ENCODE results near the gene QTRT2.

Gene QTRT2

GRCh38 chr3:114056130-114057010, at the start of gene QTRT2, which contains the start of gene CCDC191:
Gene QTRT2, plus strand, starts transcription at chr3:114056737. Its CDS starts 8,521 bp downstream, at chr3:114065258.
Gene CCDC191, minus strand, starts transcription at chr3:114056526. Its CDS starts 60 bp downstream, at chr3:114056466.
- peak; percentile 79 to 98 (median 96) for DNase-seq (ENCODE audit: low read depth in 3 of 3)

- no peak for DNase-seq (ENCODE audit: low read depth in 3 of 3)
Measured at GRCh38 chr3:114011059-114011797, 45.3 kb upstream of the QTRT2 start.

GRCh38 chr3:114014211-114014610, 42.3 kb upstream of the QTRT2 start:
- no peak for DNase-seq (ENCODE audit: low read depth in 3 of 3)

- no peak for DNase-seq (ENCODE audit: low read depth in 3 of 3)
Measured at GRCh38 chr3:114019486-114019885, 37.1 kb upstream of the QTRT2 start.

GRCh38 chr3:114020907-114021306, 35.6 kb upstream of the QTRT2 start:
- DNase-seq (ENCODE audit: low read depth in 3 of 3), result no peak

GRCh38 chr3:114022145-114022802, 34.3 kb upstream of the QTRT2 start:
- no peak for DNase-seq (ENCODE audit: low read depth in 3 of 3)

GRCh38 chr3:114025451-114025850, 31.1 kb upstream of the QTRT2 start:
- DNase-seq (ENCODE audit: low read depth in 3 of 3), result no peak

- no peak for DNase-seq (ENCODE audit: low read depth in 3 of 3)
Measured at GRCh38 chr3:114026331-114026730, 30.2 kb upstream of the QTRT2 start.

- DNase-seq (ENCODE audit: low read depth in 3 of 3), result no peak
Measured at GRCh38 chr3:114033721-114034120, 22.8 kb upstream of the QTRT2 start.

- no peak for DNase-seq (ENCODE audit: low read depth in 3 of 3)
Measured at GRCh38 chr3:114034211-114034610, 22.3 kb upstream of the QTRT2 start.

GRCh38 chr3:114034787-114035545, 21.6 kb upstream of the QTRT2 start:
- DNase-seq (ENCODE audit: low read depth in 3 of 3), result no peak

GRCh38 chr3:114035896-114036295, 20.6 kb upstream of the QTRT2 start:
- no peak for DNase-seq (ENCODE audit: low read depth in 3 of 3)

GRCh38 chr3:114043205-114043604, 13.3 kb upstream of the QTRT2 start:
- no peak for DNase-seq (ENCODE audit: low read depth in 3 of 3)

- DNase-seq (ENCODE audit: low read depth in 3 of 3), result no peak
Measured at GRCh38 chr3:114052216-114052615, 4.3 kb upstream of the QTRT2 start.

- no peak for DNase-seq (ENCODE audit: low read depth in 3 of 3)
Measured at GRCh38 chr3:114057011-114057347, 442 bp downstream of the QTRT2 start.

GRCh38 chr3:114058646-114059045, 2.1 kb downstream of the QTRT2 start:
- DNase-seq (ENCODE audit: low read depth in 3 of 3), result no peak

- no peak for DNase-seq (ENCODE audit: low read depth in 3 of 3)
Measured at GRCh38 chr3:114060906-114061655, 4.5 kb downstream of the QTRT2 start.

- no peak for DNase-seq (ENCODE audit: low read depth in 3 of 3)
Measured at GRCh38 chr3:114067804-114068203, 11.3 kb downstream of the QTRT2 start.

- no peak for DNase-seq (ENCODE audit: low read depth in 3 of 3)
Measured at GRCh38 chr3:114068336-114068735, 11.8 kb downstream of the QTRT2 start.

- DNase-seq (ENCODE audit: low read depth in 3 of 3), result no peak
Measured at GRCh38 chr3:114071786-114072185, 15.2 kb downstream of the QTRT2 start.

GRCh38 chr3:114076711-114077110, 20.2 kb downstream of the QTRT2 start:
- DNase-seq (ENCODE audit: low read depth in 3 of 3), result no peak

All from stimulated activated CD4-positive, alpha-beta T cell treated with anti-CD3 and anti-CD28 coated beads, TNF-alpha, amount 100 ng/mL, for 4 hours (primary cell).